DMS153 treated with DMSO at 0.1 percent for 48 hours (cell line): ENCODE results near the gene UBN1.
"Not testable (repeated sequence)": the region's sequence is repeated elsewhere in the genome, so short reads cannot be mapped to it uniquely, and the experiment has no call there.

Experiments used
- DNase-seq: peaks from one replicate; lab custom pipeline; 2025; ENCODE audit not compliant: unreplicated experiment; lab: John Stamatoyannopoulos, UW

The UBN1 gene

GRCh38 chr16:4925791-4926190 lies 78.5 kb downstream of the UBN1 start:
- DNase-seq = no peak

- DNase-seq = no peak
Measured at GRCh38 chr16:4926928-4927327, 79.6 kb downstream of the UBN1 start.

- DNase-seq = no peak
Measured at GRCh38 chr16:4927661-4928060, 80.4 kb downstream of the UBN1 start.

- DNase-seq = no peak
Measured at GRCh38 chr16:4928227-4928626, 80.9 kb downstream of the UBN1 start.

- not testable (repeated sequence) for DNase-seq
Measured at GRCh38 chr16:4929619-4930018, 82.3 kb downstream of the UBN1 start.

GRCh38 chr16:4931381-4931780 lies 84.1 kb downstream of the UBN1 start:
- no peak for DNase-seq
